MM.1S (cell line): ENCODE data around the gene CMTM3.

ENCODE experiments used
- DNase-seq: peaks from one replicate; pipeline ENCODE4 v3.0.0-alpha.2; 2015
- H2AFZ ChIP-seq: fragments of 300-600 bp; sonication (generic); 2 replicates; pipeline ENCODE4 v1.6.0; 2016; ENCODE audit warnings: antibody characterized with exemption, low read length
- H3F3A ChIP-seq: fragments of 300-600 bp; sonication (generic); 2 replicates; pipeline ENCODE4 v1.6.1; 2016; ENCODE audit warnings: mild to moderate bottlenecking, antibody characterized with exemption, low read length, moderate library complexity, mixed read lengths; ENCODE audit not compliant: insufficient read depth
- H3K27ac ChIP-seq: fragments of 300-600 bp; sonication (generic); 2 replicates; pipeline ENCODE4 v1.5.1; 2016; ENCODE audit warnings: mild to moderate bottlenecking, low read length
- H3K27me3 ChIP-seq: fragments of 300-600 bp; sonication (generic); replicated peaks from 2 replicates; pipeline ENCODE4 v1.6.0; 2016; ENCODE audit warnings: low read length; ENCODE audit not compliant: insufficient read depth
- H3K36me3 ChIP-seq: fragments of 300-600 bp; sonication (generic); replicated peaks from 2 replicates; pipeline ENCODE4 v1.6.1; 2016; ENCODE audit warnings: mild to moderate bottlenecking, low read length, mixed read lengths; ENCODE audit not compliant: insufficient read depth
- H3K4me1 ChIP-seq: fragments of 300-600 bp; sonication (generic); 2 replicates; pipeline ENCODE4 v1.6.1; 2016; ENCODE audit warnings: low read length, mixed read lengths
- H3K4me2 ChIP-seq: fragments of 300-600 bp; sonication (generic); 2 replicates; pipeline ENCODE4 v1.6.0; 2016; ENCODE audit warnings: low read depth, low read length
- H3K4me3 ChIP-seq: fragments of 300-600 bp; sonication (generic); 2 replicates; pipeline ENCODE4 v1.5.1; 2016; ENCODE audit warnings: low read length, mixed read lengths
- H3K79me2 ChIP-seq: fragments of 300-600 bp; sonication (generic); 2 replicates; pipeline ENCODE4 v1.6.1; 2016; ENCODE audit warnings: mixed run types, low read length, mixed read lengths
- H3K9ac ChIP-seq: fragments of 300-600 bp; sonication (generic); 2 replicates; pipeline ENCODE4 v1.6.1; 2016; ENCODE audit warnings: low read length, mixed read lengths
- H3K9me2 ChIP-seq: fragments of 300-600 bp; sonication (generic); replicated peaks from 2 replicates; pipeline ENCODE4 v1.6.1; 2016; ENCODE audit warnings: mild to moderate bottlenecking, low read length, mixed read lengths; ENCODE audit not compliant: insufficient read depth
- H3K9me3 ChIP-seq: fragments of 300-600 bp; sonication (generic); replicated peaks from 2 replicates; pipeline ENCODE4 v1.6.1; 2016; ENCODE audit warnings: mild to moderate bottlenecking, low read length, mixed read lengths; ENCODE audit not compliant: insufficient read depth
- H4K20me1 ChIP-seq: fragments of 300-600 bp; sonication (generic); 2 replicates; pipeline ENCODE4 v1.6.1; 2016; ENCODE audit warnings: mild to moderate bottlenecking, low read length, moderate library complexity, mixed read lengths; ENCODE audit not compliant: insufficient read depth
- CTCF ChIP-seq: fragments of 300-600 bp; sonication (generic); IDR thresholded peaks from 2 replicates; pipeline ENCODE4 v1.5.1; 2016; ENCODE audit warnings: antibody characterized with exemption, low read length, mixed read lengths
- EZH2 ChIP-seq: fragments of 300-600 bp; sonication (generic); optimal IDR thresholded peaks from 2 replicates; pipeline ENCODE3; 2017; ENCODE audit warnings: low read depth, mild to moderate bottlenecking, antibody characterized with exemption, low read length, mixed read lengths
- EZH2phosphoT487 ChIP-seq: fragments of 300-600 bp; sonication (generic); IDR thresholded peaks from 2 replicates; pipeline ENCODE4 v1.6.1; 2018; ENCODE audit warnings: antibody characterized with exemption, low read length

Gene CMTM3

DNA sequence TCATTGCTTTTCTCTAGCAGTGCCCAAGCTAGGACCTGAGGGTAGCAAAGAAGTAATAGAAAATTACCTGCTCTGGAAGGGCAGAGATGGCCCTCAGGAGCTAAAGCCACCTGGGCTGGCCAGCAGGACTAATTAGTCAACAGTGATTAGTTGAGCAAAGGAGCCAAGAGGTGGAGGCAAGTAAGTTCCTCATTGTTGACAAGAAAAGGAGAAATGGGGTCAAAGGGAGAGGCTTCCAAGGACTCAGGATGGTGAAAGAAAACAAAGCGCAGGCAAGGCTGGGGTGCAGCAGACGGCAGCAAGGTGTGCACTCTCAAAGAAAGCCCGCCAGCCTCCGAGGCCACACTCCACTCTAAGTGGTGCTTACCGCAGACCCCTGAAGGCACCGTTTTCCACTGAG is 47.5 kb downstream of the CMTM3 start:
- no peaks in the 10 kb centered on the region for H3K9me2 ChIP-seq
- no peak for TF ChIP-seq CTCF
- no peak for TF ChIP-seq EZH2
- no peak for TF ChIP-seq EZH2phosphoT487
- peaks cover 19% of the 10 kb centered on the region for H3K4me1 ChIP-seq
- no peak overlapping the region for H3K27ac ChIP-seq
- no peak for DNase-seq
- no peak overlapping the region for H2AFZ ChIP-seq
- H3K4me2 ChIP-seq = no peak overlapping the region
- no peaks in the 10 kb centered on the region for H4K20me1 ChIP-seq
- H3K27me3 ChIP-seq = no peaks in the 10 kb centered on the region
- no peaks in the 10 kb centered on the region for H3K36me3 ChIP-seq
- peaks cover 10% of the 10 kb centered on the region; the same call in 1 of the 2 replicates for H3F3A ChIP-seq
- no peak overlapping the region for H3K4me3 ChIP-seq
- no peaks in the 10 kb centered on the region for H3K9me3 ChIP-seq
- peaks cover 20% of the 10 kb centered on the region for H3K79me2 ChIP-seq
- H3K9ac ChIP-seq = no peak overlapping the region

GRCh38 chr16:66652661-66653360 is 48.3 kb downstream of the CMTM3 start:
- Histone ChIP-seq H3K9ac (no peak overlapping the region), H3K9me2 (no peaks in the 10 kb centered on the region), H3F3A (peaks cover 10% of the 10 kb centered on the region; the same call in 1 of the 2 replicates), H3K4me3 (no peak overlapping the region), H3K36me3 (no peaks in the 10 kb centered on the region), H3K4me2 (peak overlapping the region; percentile 48), H3K9me3 (no peaks in the 10 kb centered on the region), H3K27ac (peak overlapping the region; percentile 22; the same call in 1 of the 2 replicates), H3K27me3 (no peaks in the 10 kb centered on the region), H3K4me1 (peaks cover 19% of the 10 kb centered on the region), H2AFZ (no peak overlapping the region), H3K79me2 (peaks cover 20% of the 10 kb centered on the region), H4K20me1 (no peaks in the 10 kb centered on the region)
- DNase-seq = peak; percentile 21
- TF ChIP-seq CTCF = no peak
- TF ChIP-seq EZH2 = no peak
- no peak for TF ChIP-seq EZH2phosphoT487

DNA sequence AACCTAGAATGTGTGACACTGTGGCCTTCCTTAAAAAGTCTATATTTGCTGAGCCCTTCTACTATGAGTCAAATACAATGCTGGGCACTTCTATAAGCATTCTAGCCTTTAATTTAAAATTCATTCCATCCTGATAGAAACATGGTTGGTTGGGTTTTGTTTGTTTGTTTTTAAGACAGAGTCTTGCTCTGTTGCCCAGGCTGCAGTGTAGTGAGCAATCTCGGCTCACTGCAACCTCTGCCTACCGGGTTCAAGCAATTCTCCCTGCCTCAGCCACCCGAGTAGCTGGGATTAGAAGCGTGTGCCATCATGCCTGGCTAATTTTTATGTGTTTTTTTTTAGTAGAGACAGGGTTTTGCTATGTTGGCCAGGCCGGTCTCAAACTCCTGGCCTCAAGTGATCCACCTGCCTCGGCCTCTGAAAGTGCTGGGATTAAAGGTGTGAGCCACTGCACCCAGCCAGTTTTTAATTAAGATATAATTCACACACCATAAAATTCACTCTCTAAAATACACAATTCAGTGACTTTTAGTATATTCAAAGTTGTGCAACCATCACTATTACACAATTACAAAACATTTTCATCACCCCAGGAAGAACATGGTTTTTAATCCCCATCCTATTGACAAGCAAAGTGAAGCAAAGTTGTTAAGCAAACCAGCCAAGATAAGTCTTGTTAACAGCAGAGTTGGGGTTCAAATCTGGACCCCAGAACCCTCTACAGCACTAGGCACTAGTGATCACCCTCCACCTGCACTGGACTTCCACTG is 49.3 kb downstream of the CMTM3 start:
- Histone ChIP-seq H3K27me3 (no peaks in the 10 kb centered on the region), H3K27ac (peak overlapping the region; percentile 22; the same call in 1 of the 2 replicates), H3K79me2 (peaks cover 23% of the 10 kb centered on the region), H3K4me2 (peak overlapping the region; percentile 48), H3K9me3 (no peaks in the 10 kb centered on the region), H3F3A (peaks cover 10% of the 10 kb centered on the region; the same call in 1 of the 2 replicates), H3K9ac (no peak overlapping the region), H3K36me3 (no peaks in the 10 kb centered on the region), H3K4me1 (peaks cover 19% of the 10 kb centered on the region), H4K20me1 (no peaks in the 10 kb centered on the region), H2AFZ (no peak overlapping the region), H3K9me2 (no peaks in the 10 kb centered on the region), H3K4me3 (no peak overlapping the region)
- no peak for TF ChIP-seq EZH2phosphoT487
- no peak for TF ChIP-seq EZH2
- no peak for TF ChIP-seq CTCF
- no peak for DNase-seq
